SHP77 treated with DMSO at 0.1 percent for 48 hours (cell line): ENCODE measurements around the gene SLC39A2.
"Not testable (repeated sequence)": the region's sequence is repeated elsewhere in the genome, so short reads cannot be mapped to it uniquely, and the experiment has no call there.

Source experiments
- DNase-seq: peaks from one replicate; lab custom pipeline; 2025; lab: John Stamatoyannopoulos, UW

Gene SLC39A2

DNA sequence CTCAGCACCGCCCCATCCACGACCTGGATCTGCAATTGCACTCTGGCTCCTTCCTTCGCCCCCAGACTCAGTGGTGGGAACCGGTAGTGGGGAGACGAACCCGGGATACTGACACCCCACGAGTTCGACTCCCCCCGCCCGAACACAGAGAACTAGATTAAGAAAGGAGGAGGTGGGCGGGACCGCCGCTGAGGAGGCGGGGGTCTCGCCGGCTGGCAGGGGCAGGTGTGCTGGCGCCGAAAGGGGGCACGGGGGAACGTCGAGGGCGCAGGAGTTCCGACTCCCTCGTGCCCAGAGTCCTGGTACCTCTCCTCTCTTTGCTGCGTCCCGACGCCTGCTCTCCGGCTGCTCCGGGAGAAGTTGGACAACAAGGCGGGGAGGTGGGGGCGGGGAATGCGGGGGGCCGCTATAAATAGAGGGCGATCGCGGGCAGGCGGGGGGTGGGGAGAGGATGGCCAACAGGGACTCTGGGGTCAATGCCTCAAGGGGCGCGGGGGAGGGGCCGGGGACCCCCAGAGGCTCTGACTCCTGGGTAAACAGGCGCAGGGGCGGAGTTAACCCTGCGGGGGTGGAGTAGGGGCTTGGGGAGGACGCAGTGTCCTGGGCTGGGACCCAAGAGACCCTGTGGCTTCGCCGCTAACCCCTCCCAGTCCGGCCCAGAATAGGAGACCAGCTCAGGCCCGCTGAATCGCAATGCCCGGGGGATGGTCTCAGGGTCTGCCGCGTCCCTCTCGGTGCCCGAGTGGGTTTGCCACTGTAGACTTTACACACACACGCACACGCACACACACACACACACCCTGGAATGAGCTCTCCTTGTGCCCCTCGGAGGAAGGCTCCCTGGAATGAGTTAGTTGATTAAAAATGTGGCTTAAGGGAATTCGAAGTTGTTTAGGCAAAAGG lies 26.5 kb downstream of the SLC39A2 start:
- DNase-seq, result no peak

- DNase-seq, result no peak
Observed at GRCh38 chr14:21026274-21026987, 27.3 kb downstream of the SLC39A2 start.

DNA sequence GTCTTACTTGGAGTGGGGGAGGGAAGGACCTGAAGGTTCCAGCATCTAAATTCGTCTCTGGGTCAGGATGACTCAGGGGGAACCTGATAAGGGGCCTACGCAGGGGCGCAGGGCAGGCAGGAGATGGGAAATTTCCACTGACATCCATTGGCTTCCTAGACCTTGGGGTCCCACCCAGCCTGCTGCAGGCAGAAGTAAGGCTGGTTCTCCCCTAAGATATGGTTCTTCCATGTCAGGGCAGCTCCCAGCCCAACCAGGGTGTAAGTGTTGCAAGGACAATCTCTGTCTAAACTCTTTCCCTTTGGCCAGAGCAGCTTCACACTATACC lies 27.9 kb downstream of the SLC39A2 start:
- DNase-seq, result no peak

DNA sequence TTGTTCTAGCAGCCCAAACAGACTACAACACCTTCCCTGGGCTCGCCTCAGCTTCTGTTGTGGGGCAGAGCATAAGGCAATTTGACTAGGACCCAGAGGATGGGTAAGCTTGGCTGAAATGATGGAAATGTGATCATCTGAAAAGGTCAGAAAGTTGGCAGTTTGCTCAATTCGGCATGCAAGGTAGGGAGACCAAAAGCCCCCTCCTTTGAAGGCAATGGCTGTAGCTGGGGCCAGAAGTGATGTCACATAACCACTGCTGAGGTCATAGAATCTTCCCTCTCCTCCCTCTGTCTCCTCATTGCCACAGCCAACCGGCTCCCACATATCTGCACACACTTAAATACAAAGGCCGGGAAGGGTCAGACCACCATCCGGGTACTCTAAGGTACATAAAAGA lies 30.8 kb downstream of the SLC39A2 start, which contains the start of gene TPPP2:
Gene TPPP2, plus strand, starts transcription at position 301 of the 400 bp plus-strand sequence. CDS start 365 bp downstream, outside the sequence.
- DNase-seq, result no peak

GRCh38 chr14:21030531-21030930 lies 31.4 kb downstream of the SLC39A2 start:
- DNase-seq, result no peak

DNA sequence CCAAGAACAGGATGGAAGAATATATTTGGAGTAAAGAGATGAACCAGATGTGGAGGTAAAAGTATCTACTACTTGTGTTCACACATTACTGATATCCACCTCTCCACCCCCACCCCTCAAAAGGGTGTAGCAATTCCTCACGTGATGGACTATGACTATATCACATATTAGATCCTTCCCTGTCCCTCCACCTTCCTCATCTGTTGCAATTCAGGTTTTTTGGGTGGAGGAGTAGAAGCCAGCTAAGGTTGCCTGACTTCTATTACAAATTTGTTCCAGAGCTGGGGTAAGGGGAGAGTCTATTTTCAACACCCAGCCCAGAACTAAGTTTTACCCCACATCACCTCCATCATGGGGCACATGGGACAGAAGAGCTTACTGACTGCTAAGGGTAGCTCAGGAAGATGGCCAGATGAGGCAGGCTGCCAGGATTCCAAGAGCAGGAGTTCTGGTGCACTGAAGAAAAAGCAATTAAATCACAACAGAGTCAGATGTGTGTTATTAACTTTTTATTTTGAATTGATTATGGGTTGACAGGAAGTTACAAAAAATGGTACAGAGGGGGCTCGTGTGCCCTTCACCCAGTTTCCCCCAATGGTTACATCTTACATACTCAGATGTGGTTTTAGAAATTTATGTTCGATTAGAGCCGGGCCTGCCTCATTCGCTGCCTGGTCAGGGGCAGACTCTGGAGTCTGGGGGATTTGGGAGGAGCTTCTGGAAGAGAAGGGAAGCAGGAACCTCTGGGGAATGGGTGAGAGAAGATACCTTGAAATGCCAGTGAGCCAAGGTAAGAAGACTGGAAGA lies 33.4 kb downstream of the SLC39A2 start:
- no peak for DNase-seq

GRCh38 chr14:21033133-21033698 lies 34.1 kb downstream of the SLC39A2 start:
- DNase-seq, result no peak

GRCh38 chr14:21034707-21035106 lies 35.6 kb downstream of the SLC39A2 start, which contains the start of gene RNASE13:
Gene RNASE13 (minus strand): TSS chr14:21034807. CDS start chr14:21034288, 519 bp downstream.
- DNase-seq, result no peak

DNA sequence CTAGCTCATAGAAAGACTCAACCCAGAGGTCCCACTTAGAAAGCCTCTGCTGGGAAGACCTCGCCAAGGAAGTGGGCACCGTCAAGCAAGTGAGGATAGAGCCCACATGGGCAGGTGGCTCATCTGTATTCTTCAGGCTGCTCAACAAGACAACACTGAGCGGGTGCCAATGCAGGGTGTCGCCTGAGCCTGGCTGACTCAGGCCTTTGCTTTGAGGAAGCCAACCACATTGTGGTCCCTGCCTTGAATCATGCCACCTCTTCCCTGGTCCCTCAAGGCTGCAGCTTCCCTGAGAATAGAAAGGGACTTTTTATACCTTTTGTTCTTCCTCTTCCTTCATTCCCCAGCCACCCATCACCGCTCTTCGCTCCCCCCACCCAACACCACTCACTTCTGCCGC lies 37.7 kb downstream of the SLC39A2 start:
- no peak for DNase-seq

DNA sequence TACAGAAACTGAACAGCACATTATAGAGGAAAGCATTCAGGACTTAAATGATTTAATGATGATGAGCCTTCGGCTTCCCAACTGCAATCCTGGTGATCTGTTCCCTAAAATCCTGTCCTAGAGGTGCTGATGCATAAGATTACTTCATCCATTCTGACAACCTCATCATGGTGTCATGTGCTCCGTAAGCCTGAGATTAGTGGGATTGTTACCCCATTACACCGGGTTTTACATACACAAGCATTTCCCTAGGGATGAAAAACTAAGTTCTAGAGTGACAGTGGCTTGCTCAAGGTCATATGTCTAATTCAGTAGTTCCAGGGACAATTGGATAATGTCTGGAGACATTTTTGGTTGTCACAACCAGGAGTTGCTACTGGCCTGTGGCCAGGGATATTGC lies 38.1 kb downstream of the SLC39A2 start:
- no peak for DNase-seq

GRCh38 chr14:21038441-21039422 lies 39.6 kb downstream of the SLC39A2 start:
- DNase-seq, result peak; percentile 90

DNA sequence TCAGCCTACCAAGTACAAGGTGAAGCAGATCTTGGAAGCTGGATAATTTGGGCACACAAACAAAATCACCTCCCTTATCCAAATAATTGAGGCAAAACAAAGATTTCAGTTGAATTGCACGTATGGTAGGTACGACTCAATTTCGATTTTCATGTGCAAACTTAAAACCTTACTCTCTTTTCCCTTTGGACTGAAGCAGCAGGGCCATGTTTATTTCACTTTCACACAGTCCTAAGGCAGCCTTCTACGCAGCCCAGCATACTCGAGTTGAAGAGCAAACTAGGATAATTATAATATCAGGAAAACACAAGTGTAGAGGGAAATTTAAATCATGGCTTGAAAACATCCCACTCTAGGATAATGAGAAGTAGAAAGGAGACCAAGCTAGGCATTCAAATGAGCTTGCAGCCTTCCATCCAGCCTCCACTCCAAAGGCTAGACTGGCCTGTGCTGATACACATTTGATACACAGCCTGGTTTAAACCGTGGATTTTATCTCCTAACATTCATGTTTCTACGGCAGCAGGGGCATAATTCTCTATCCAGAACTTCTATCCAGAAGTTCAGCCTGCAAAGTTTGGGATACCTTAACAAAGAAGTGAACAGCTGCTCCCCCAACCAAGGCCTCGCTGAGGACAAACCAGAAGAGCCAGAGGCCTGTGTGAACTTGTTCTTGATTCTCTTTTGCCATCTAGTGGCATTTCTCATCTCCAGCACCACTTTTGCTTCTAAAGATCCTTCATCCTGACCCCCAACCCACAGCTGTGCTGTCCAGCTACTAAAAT lies 40.7 kb downstream of the SLC39A2 start:
- DNase-seq, result peak; percentile 77

DNA sequence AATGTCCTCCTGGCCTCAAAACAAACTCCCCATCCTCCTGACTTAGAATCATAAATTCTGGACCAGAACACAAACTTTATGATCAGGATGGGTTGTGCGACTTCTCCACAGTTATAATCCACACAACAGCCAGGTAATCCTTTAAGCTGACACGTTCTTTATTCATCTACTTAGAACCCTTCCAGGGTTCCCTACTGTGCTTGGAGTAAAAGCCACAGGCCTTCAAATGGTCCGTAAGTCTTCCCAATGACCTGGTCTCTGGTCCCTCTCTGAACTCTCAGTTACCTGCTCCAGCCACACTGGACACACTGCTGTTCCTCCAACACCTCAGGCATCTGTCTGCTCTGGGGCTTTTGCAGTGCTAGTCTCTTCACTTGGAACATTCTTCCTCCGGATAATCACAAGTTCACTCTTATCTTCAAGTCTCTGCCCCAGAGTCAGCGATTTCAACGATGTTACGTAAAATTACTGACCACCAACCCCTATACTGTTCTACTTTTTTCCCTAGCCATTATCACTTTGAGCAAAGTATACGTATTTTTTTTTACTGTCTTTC lies 41.4 kb downstream of the SLC39A2 start:
- DNase-seq, result no peak

DNA sequence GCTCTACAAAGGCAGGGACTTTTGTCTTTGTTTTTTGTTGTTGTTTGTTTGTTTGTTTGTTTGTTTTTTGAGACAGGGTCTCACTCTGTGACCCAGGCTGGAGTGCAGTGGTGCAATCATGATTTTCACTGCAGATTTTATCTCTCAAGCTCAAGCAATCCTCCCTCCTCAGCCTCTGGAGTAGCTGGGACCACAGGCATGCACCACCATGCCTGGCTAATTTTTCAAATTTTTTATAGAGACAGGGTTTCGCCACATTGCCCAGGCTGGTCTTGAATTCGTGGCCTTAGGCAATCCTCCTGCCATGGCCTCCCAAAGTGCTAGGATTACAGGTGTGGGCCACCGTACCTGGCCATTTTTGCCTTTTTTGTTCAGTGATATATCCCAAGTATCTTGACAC lies 41.8 kb downstream of the SLC39A2 start:
- DNase-seq, result not testable (repeated sequence)

GRCh38 chr14:21041676-21042433 lies 42.8 kb downstream of the SLC39A2 start, which contains the start of gene RNASE7:
Gene RNASE7 (plus strand): TSS chr14:21042362. CDS start chr14:21042993, 631 bp downstream.
- DNase-seq, result no peak

GRCh38 chr14:21042918-21043317 lies 43.8 kb downstream of the SLC39A2 start:
- no peak for DNase-seq

DNA sequence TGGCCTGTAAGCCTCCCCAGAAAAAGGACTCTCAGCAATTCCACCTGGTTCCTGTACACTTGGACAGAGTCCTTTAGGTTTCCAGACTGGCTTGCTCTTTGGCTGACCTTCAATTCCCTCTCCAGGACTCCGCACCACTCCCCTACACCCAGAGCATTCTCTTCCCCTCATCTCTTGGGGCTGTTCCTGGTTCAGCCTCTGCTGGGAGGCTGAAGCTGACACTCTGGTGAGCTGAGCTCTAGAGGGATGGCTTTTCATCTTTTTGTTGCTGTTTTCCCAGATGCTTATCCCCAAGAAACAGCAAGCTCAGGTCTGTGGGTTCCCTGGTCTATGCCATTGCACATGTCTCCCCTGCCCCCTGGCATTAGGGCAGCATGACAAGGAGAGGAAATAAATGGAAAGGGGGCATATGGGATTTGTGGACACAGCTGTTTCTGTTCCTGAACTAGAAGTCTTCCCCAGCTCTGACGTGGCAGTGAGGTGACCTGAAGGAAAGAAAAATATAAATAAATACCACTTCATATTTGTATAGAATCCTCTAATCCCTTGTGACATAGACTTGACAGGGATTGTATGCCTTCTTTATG lies 44.4 kb downstream of the SLC39A2 start:
- peak; percentile 27 for DNase-seq

- peak; percentile 40 for DNase-seq
Observed at GRCh38 chr14:21043974-21044618, 45.0 kb downstream of the SLC39A2 start.
